Measurements from ENCODE around the gene AFM. TPM values are rescaled to one million over a fixed set of nuclear protein-coding genes. Genes with fewer than 3 reads are reported as not detected.

AFM gene
- total RNA-seq, 2 experiments from 2014 or later: not detected

- Histone ChIP-seq H3K4me2 (ENCODE audit: low read length) (no peak overlapping the region), H3K27ac (ENCODE audit: low read depth, low read length, poor library complexity, severe bottlenecking) (no peak overlapping the region), H2AFZ (ENCODE audit: low read length) (no peak overlapping the region), H3K4me1 (ENCODE audit: insufficient read depth, low read length, poor library complexity, severe bottlenecking) (no peaks in the 10 kb centered on the region), H3K9me3 (ENCODE audit: low read length) (no peaks in the 10 kb centered on the region), H3K79me2 (ENCODE audit: insufficient read depth, low read depth, low read length) (no peaks in the 10 kb centered on the region), H3K9me2 (ENCODE audit: insufficient read depth, low read length) (no peaks in the 10 kb centered on the region), H3K4me3 (ENCODE audit: low read depth, low read length, poor library complexity, severe bottlenecking) (no peak overlapping the region), H4K20me1 (ENCODE audit: insufficient read depth, low read length) (no peaks in the 10 kb centered on the region), H3K36me3 (ENCODE audit: insufficient read depth, low read length) (no peaks in the 10 kb centered on the region)
- DNase-seq (ENCODE audit: low spot score): no peak
- no TSS peak for BruUV-seq (replicated peaks)
- CTCF ChIA-PET (ENCODE audit: unreplicated experiment): no interaction called here
- TF ChIP-seq CTCF (conservative IDR thresholded peaks at IDR 0.05; ENCODE audit: low read length) (no peak), EZH2phosphoT487 (IDR thresholded peaks at IDR 0.05; ENCODE audit: borderline replicate concordance, low read depth, low read length) (no peak)
- intact Hi-C loops (cut with micrococcal nuclease; ENCODE audit: unreplicated experiment): loop anchor here (5.0 to 10.0 kb wide), 2 partner anchors 133 to 220 kb away; no protein-coding TSS in a partner anchor
- POLR2A ChIA-PET: interaction anchor here (0.7 kb wide), 1 partner anchor 87 kb away, joined by 4 read pairs; no protein-coding TSS in a partner anchor
These were observed 33.9 kb upstream of the AFM start for GRCh38 chr4:73447671-73448070.

GRCh38 chr4:73448448-73449203, 32.9 kb upstream of the AFM start:
- no TSS peak for BruUV-seq (replicated peaks)
- Histone ChIP-seq H4K20me1 (ENCODE audit: insufficient read depth, low read length) (no peaks in the 10 kb centered on the region), H3K27ac (ENCODE audit: low read depth, low read length, poor library complexity, severe bottlenecking) (no peak overlapping the region), H3K36me3 (ENCODE audit: insufficient read depth, low read length) (no peaks in the 10 kb centered on the region), H2AFZ (ENCODE audit: low read length) (no peak overlapping the region), H3K4me2 (ENCODE audit: low read length) (no peak overlapping the region), H3K79me2 (ENCODE audit: insufficient read depth, low read depth, low read length) (no peaks in the 10 kb centered on the region), H3K9me2 (ENCODE audit: insufficient read depth, low read length) (no peaks in the 10 kb centered on the region), H3K4me3 (ENCODE audit: low read depth, low read length, poor library complexity, severe bottlenecking) (no peak overlapping the region), H3K9me3 (ENCODE audit: low read length) (no peaks in the 10 kb centered on the region), H3K4me1 (ENCODE audit: insufficient read depth, low read length, poor library complexity, severe bottlenecking) (no peaks in the 10 kb centered on the region)
- intact Hi-C loops (cut with micrococcal nuclease; ENCODE audit: unreplicated experiment): loop anchor here (5.0 to 10.0 kb wide), 2 partner anchors 134 to 219 kb away; no protein-coding TSS in a partner anchor
- CTCF ChIA-PET (ENCODE audit: unreplicated experiment): no interaction called here
- POLR2A ChIA-PET: no interaction called here
- no peak for TF ChIP-seq EZH2phosphoT487 (IDR thresholded peaks at IDR 0.05; ENCODE audit: borderline replicate concordance, low read depth, low read length)
- no peak for TF ChIP-seq CTCF (conservative IDR thresholded peaks at IDR 0.05; ENCODE audit: low read length)
- no peak for DNase-seq (ENCODE audit: low spot score)

- intact Hi-C loops (cut with micrococcal nuclease; ENCODE audit: unreplicated experiment): no loop called here
- Histone ChIP-seq H2AFZ (ENCODE audit: low read length) (no peak overlapping the region), H3K36me3 (ENCODE audit: insufficient read depth, low read length) (no peaks in the 10 kb centered on the region), H3K9me2 (ENCODE audit: insufficient read depth, low read length) (no peaks in the 10 kb centered on the region), H3K9me3 (ENCODE audit: low read length) (no peaks in the 10 kb centered on the region), H3K27ac (ENCODE audit: low read depth, low read length, poor library complexity, severe bottlenecking) (no peak overlapping the region), H3K79me2 (ENCODE audit: insufficient read depth, low read depth, low read length) (no peaks in the 10 kb centered on the region), H3K4me1 (ENCODE audit: insufficient read depth, low read length, poor library complexity, severe bottlenecking) (no peaks in the 10 kb centered on the region), H4K20me1 (ENCODE audit: insufficient read depth, low read length) (no peaks in the 10 kb centered on the region), H3K4me3 (ENCODE audit: low read depth, low read length, poor library complexity, severe bottlenecking) (no peak overlapping the region), H3K4me2 (ENCODE audit: low read length) (no peak overlapping the region)
- no peak for TF ChIP-seq EZH2phosphoT487 (IDR thresholded peaks at IDR 0.05; ENCODE audit: borderline replicate concordance, low read depth, low read length)
- TF ChIP-seq CTCF (conservative IDR thresholded peaks at IDR 0.05; ENCODE audit: low read length): no peak
- CTCF ChIA-PET (ENCODE audit: unreplicated experiment): no interaction called here
- POLR2A ChIA-PET: no interaction called here
- no peak for DNase-seq (ENCODE audit: low spot score)
- BruUV-seq (replicated peaks): no TSS peak
These were observed 31.0 kb upstream of the AFM start for GRCh38 chr4:73450398-73451004.
